ENCODE measurements around the gene USH2A. TPM values are rescaled to one million over a fixed set of nuclear protein-coding genes. Genes with fewer than 3 reads are reported as not detected.

The USH2A gene
- total RNA-seq, 1 donor from 2014 or later, result not detected

- no peak for DNase-seq (ENCODE audit: low read depth)
- no peak overlapping the region for H3K4me3 ChIP-seq (ENCODE audit: low read depth, low read length)
- H3K36me3 ChIP-seq (ENCODE audit: control insufficient read depth, insufficient read depth, low read length), result no peaks in the 10 kb centered on the region
- H3K27me3 ChIP-seq (ENCODE audit: control insufficient read depth, insufficient read depth, low read length), result no peaks in the 10 kb centered on the region
- TF ChIP-seq, protein P1, sequence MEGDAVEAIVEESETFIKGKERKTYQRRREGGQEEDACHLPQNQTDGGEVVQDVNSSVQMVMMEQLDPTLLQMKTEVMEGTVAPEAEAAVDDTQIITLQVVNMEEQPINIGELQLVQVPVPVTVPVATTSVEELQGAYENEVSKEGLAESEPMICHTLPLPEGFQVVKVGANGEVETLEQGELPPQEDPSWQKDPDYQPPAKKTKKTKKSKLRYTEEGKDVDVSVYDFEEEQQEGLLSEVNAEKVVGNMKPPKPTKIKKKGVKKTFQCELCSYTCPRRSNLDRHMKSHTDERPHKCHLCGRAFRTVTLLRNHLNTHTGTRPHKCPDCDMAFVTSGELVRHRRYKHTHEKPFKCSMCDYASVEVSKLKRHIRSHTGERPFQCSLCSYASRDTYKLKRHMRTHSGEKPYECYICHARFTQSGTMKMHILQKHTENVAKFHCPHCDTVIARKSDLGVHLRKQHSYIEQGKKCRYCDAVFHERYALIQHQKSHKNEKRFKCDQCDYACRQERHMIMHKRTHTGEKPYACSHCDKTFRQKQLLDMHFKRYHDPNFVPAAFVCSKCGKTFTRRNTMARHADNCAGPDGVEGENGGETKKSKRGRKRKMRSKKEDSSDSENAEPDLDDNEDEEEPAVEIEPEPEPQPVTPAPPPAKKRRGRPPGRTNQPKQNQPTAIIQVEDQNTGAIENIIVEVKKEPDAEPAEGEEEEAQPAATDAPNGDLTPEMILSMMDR (IDR thresholded peaks at IDR 0.05; ENCODE audit: insufficient read depth, low read length, poor library complexity, severe bottlenecking), result no peak
Observed at GRCh38 chr1:215669806-215670491, 753.3 kb downstream of the USH2A start.

- TF ChIP-seq, protein P1 (IDR thresholded peaks at IDR 0.05; ENCODE audit: insufficient read depth, low read length, poor library complexity, severe bottlenecking), result no peak
- Histone ChIP-seq H3K27me3 (ENCODE audit: control insufficient read depth, insufficient read depth, low read length) (no peaks in the 10 kb centered on the region), H3K36me3 (ENCODE audit: control insufficient read depth, insufficient read depth, low read length) (no peaks in the 10 kb centered on the region), H3K4me3 (ENCODE audit: low read depth, low read length) (no peak overlapping the region)
- DNase-seq (ENCODE audit: low read depth), result no peak
Observed at GRCh38 chr1:215667761-215668160, 755.5 kb downstream of the USH2A start.

DNA sequence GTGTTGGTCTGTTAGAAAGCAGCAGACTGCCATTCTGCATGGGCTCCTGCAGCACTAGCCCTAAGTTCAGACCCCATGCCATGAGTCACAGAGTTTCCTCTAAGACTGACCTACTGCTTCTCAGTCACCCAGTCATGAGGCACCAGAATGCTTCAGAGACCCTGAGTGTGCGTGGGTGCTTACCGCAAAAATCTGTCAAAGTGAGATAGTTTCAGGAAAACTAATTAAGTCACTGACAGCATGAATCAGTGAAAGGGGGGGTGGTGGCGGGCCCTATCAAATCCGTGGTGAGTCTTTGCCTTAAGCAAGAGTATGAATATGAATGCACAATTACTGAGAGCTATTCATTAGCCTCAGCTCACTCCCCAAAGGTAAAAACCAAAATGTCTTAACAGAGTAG is 758.0 kb downstream of the USH2A start:
- TF ChIP-seq, protein P1 (IDR thresholded peaks at IDR 0.05; ENCODE audit: insufficient read depth, low read length, poor library complexity, severe bottlenecking), result no peak
- H3K4me3 ChIP-seq (ENCODE audit: low read depth, low read length), result no peak overlapping the region
- DNase-seq (ENCODE audit: low read depth), result peak; percentile 50
- H3K27me3 ChIP-seq (ENCODE audit: control insufficient read depth, insufficient read depth, low read length), result no peaks in the 10 kb centered on the region
- H3K36me3 ChIP-seq (ENCODE audit: control insufficient read depth, insufficient read depth, low read length), result no peaks in the 10 kb centered on the region

GRCh38 chr1:215661033-215661432 is 762.2 kb downstream of the USH2A start:
- H3K36me3 ChIP-seq (ENCODE audit: control insufficient read depth, insufficient read depth, low read length), result no peaks in the 10 kb centered on the region
- TF ChIP-seq, protein P1 (IDR thresholded peaks at IDR 0.05; ENCODE audit: insufficient read depth, low read length, poor library complexity, severe bottlenecking), result no peak
- no peak for DNase-seq (ENCODE audit: low read depth)
- no peaks in the 10 kb centered on the region for H3K27me3 ChIP-seq (ENCODE audit: control insufficient read depth, insufficient read depth, low read length)
- no peak overlapping the region for H3K4me3 ChIP-seq (ENCODE audit: low read depth, low read length)

GRCh38 chr1:215660259-215660658 is 763.0 kb downstream of the USH2A start:
- no peaks in the 10 kb centered on the region for H3K27me3 ChIP-seq (ENCODE audit: control insufficient read depth, insufficient read depth, low read length)
- TF ChIP-seq, protein P1 (IDR thresholded peaks at IDR 0.05; ENCODE audit: insufficient read depth, low read length, poor library complexity, severe bottlenecking), result no peak
- H3K36me3 ChIP-seq (ENCODE audit: control insufficient read depth, insufficient read depth, low read length), result no peaks in the 10 kb centered on the region
- DNase-seq (ENCODE audit: low read depth), result no peak
- no peak overlapping the region for H3K4me3 ChIP-seq (ENCODE audit: low read depth, low read length)

- no peak overlapping the region for H3K4me3 ChIP-seq (ENCODE audit: low read depth, low read length)
- TF ChIP-seq, protein P1 (IDR thresholded peaks at IDR 0.05; ENCODE audit: insufficient read depth, low read length, poor library complexity, severe bottlenecking), result no peak
Observed at GRCh38 chr1:215657047-215657446, 766.2 kb downstream of the USH2A start.

More at GRCh38 chr1:215657047-215657446, 766.2 kb downstream of the USH2A start:
- DNase-seq (ENCODE audit: low read depth), result no peak
- Histone ChIP-seq H3K27me3 (ENCODE audit: control insufficient read depth, insufficient read depth, low read length) (no peaks in the 10 kb centered on the region), H3K36me3 (ENCODE audit: control insufficient read depth, insufficient read depth, low read length) (no peaks in the 10 kb centered on the region)
